ENCODE measurements around the gene DDX39A.

- TF ChIP-seq CTCF (IDR thresholded peaks at IDR 0.05) (no peak), EZH2 (IDR thresholded peaks at IDR 0.05; ENCODE audit: borderline replicate concordance, insufficient read depth, low read depth, low read length, poor library complexity, severe bottlenecking) (no peak)
These were observed 19.9 kb upstream of the DDX39A start for GRCh38 chr19:14439014-14439413.
